BJ (cell line): ENCODE measurements around the gene PNPLA8. TPM values are rescaled to one million over a fixed set of nuclear protein-coding genes. Genes with fewer than 3 reads are reported as not detected.

Experiments
- CTCF ChIA-PET: fragments of 350-600 bp; formaldehyde crosslinking; extraction: SDS; loops from one replicate; lab custom pipeline; 2021; ENCODE audit warnings: antibody characterized with exemption, inconsistent platforms; lab: Yijun Ruan, JAX
- POLR2A ChIA-PET: fragments of 300-600 bp; sonication (Branson Sonifier 250); formaldehyde crosslinking; extraction: SDS; loops from one replicate; lab custom pipeline; 2021; ENCODE audit warnings: antibody characterized with exemption; lab: Charles Lee
- DNase-seq: peaks from one replicate; pipeline ENCODE4 v3.0.0-alpha.2; 2011; ENCODE audit warnings: low read depth
- H3K27me3 ChIP-seq: 2 replicates; pipeline ENCODE4 v1.6.0; 2011; ENCODE audit warnings: low read length; ENCODE audit not compliant: control insufficient read depth, insufficient read depth
- H3K36me3 ChIP-seq: 2 replicates; pipeline ENCODE4 v1.5.1; 2011; ENCODE audit warnings: low read length; ENCODE audit not compliant: control insufficient read depth, insufficient read depth
- H3K4me3 ChIP-seq: 2 replicates; pipeline ENCODE4 v1.5.1; 2011; ENCODE audit warnings: low read depth, mild to moderate bottlenecking, control low read depth, low read length
- CTCF ChIP-seq: IDR thresholded peaks from 2 replicates; pipeline ENCODE4 v1.5.1; 2011; ENCODE audit warnings: low read depth, mild to moderate bottlenecking, control low read depth, inconsistent platforms, low read length, moderate library complexity; ENCODE audit not compliant: insufficient read depth
- polyA plus RNA-seq: library from polyadenylated mRNA; depleted of rRNA; stranded (reverse); fragments of >200 nt; gene quantifications from 2 replicates; pipeline ENCODE4 v1.2.3, GENCODE V29; 2011

The PNPLA8 gene
- polyA plus RNA-seq, 1 experiment: 7.8 TPM

GRCh38 chr7:108454674-108455550 is 71.0 kb downstream of the PNPLA8 start:
- no peaks in the 10 kb centered on the region for H3K36me3 ChIP-seq
- H3K27me3 ChIP-seq: peaks cover 28% of the 10 kb centered on the region
- H3K4me3 ChIP-seq: peak overlapping the region; percentile 36
- no peak for DNase-seq
- no peak for TF ChIP-seq CTCF
- CTCF ChIA-PET: interaction anchor here (1.2 kb wide), 2 partner anchors 9 to 42 kb away, joined by 3 to 4 read pairs; no protein-coding TSS in a partner anchor
- POLR2A ChIA-PET: no interaction called here

GRCh38 chr7:108454317-108454673 is 71.6 kb downstream of the PNPLA8 start:
- TF ChIP-seq CTCF: no peak
- Histone ChIP-seq H3K27me3 (peaks cover 28% of the 10 kb centered on the region), H3K36me3 (no peaks in the 10 kb centered on the region), H3K4me3 (no peak overlapping the region)
- POLR2A ChIA-PET: interaction anchor here (0.6 kb wide), 1 partner anchor 1781 kb away, joined by 4 read pairs; no protein-coding TSS in a partner anchor
- CTCF ChIA-PET: interaction anchor here (1.0 to 1.2 kb wide), 2 partner anchors 12 to 43 kb away, joined by 3 to 4 read pairs; no protein-coding TSS in a partner anchor
- DNase-seq: no peak

- Histone ChIP-seq H3K4me3 (no peak overlapping the region), H3K36me3 (no peaks in the 10 kb centered on the region), H3K27me3 (peaks cover 32% of the 10 kb centered on the region)
- TF ChIP-seq CTCF: no peak
- ChIA-PET POLR2A (interaction anchor here (0.6 kb wide), 1 partner anchor 282 kb away, joined by 3 read pairs; no protein-coding TSS in a partner anchor), CTCF (interaction anchor here (0.8 to 2.0 kb wide), 8 partner anchors 8 to 271 kb away, joined by 3 to 21 read pairs (median 4); no protein-coding TSS in a partner anchor)
- no peak for DNase-seq
These were observed 72.6 kb downstream of the PNPLA8 start for GRCh38 chr7:108453320-108453719.

GRCh38 chr7:108452707-108453106 is 73.2 kb downstream of the PNPLA8 start:
- DNase-seq: no peak
- TF ChIP-seq CTCF: peak; percentile 67

GRCh38 chr7:108451296-108451848 is 74.6 kb downstream of the PNPLA8 start:
- H3K4me3 ChIP-seq: no peak overlapping the region
- H3K27me3 ChIP-seq: peaks cover 24% of the 10 kb centered on the region
- ChIA-PET POLR2A (no interaction called here), CTCF (interaction anchor here (1.1 kb wide), 1 partner anchor 13 kb away, joined by 3 read pairs; no protein-coding TSS in a partner anchor)
- TF ChIP-seq CTCF: no peak
- H3K36me3 ChIP-seq: no peaks in the 10 kb centered on the region
- DNase-seq: no peak

More at GRCh38 chr7:108452707-108453106, 73.2 kb downstream of the PNPLA8 start:
- POLR2A ChIA-PET: interaction anchor here (0.6 kb wide), 1 partner anchor 281 kb away, joined by 3 read pairs; no protein-coding TSS in a partner anchor
- no peaks in the 10 kb centered on the region for H3K36me3 ChIP-seq
- CTCF ChIA-PET: interaction anchor here (0.7 to 2.0 kb wide), 11 partner anchors 8 to 270 kb away, joined by 3 to 21 read pairs (median 3); no protein-coding TSS in a partner anchor
- H3K27me3 ChIP-seq: peaks cover 29% of the 10 kb centered on the region
- H3K4me3 ChIP-seq: no peak overlapping the region
